GM19467 (cell line): ENCODE data around the gene C16orf78.
"Not testable (repeated sequence)": the region's sequence is repeated elsewhere in the genome, so short reads cannot be mapped to it uniquely, and the experiment has no call there.

ENCODE experiments used
- ATAC-seq: cut with Tn5 transposase; IDR thresholded peaks from one replicate; pipeline ENCODE4 v1.9.1; 2021; ENCODE audit warnings: mild to moderate bottlenecking, moderate library complexity; ENCODE audit not compliant: unreplicated experiment

Gene C16orf78

GRCh38 chr16:49349446-49350168, 24.0 kb upstream of the C16orf78 start:
- no peak for ATAC-seq

- ATAC-seq, result no peak
These were observed 23.1 kb upstream of the C16orf78 start for GRCh38 chr16:49350265-49351095.

- ATAC-seq, result no peak
These were observed 22.5 kb upstream of the C16orf78 start for GRCh38 chr16:49351096-49351487.

GRCh38 chr16:49352892-49353291, 20.7 kb upstream of the C16orf78 start:
- ATAC-seq, result no peak

- no peak for ATAC-seq
These were observed 19.9 kb upstream of the C16orf78 start for GRCh38 chr16:49353680-49354079.

GRCh38 chr16:49354101-49354500, 19.5 kb upstream of the C16orf78 start:
- no peak for ATAC-seq

- no peak for ATAC-seq
These were observed 18.6 kb upstream of the C16orf78 start for GRCh38 chr16:49354991-49355390.

GRCh38 chr16:49355933-49356665, 17.5 kb upstream of the C16orf78 start:
- no peak for ATAC-seq

- ATAC-seq, result no peak
These were observed 16.7 kb upstream of the C16orf78 start for GRCh38 chr16:49356728-49357488.

- no peak for ATAC-seq
These were observed 14.0 kb upstream of the C16orf78 start for GRCh38 chr16:49359591-49359990.

GRCh38 chr16:49361731-49362130, 11.9 kb upstream of the C16orf78 start:
- ATAC-seq, result not testable (repeated sequence)

GRCh38 chr16:49362230-49362629, 11.4 kb upstream of the C16orf78 start:
- no peak for ATAC-seq

- ATAC-seq, result peak; percentile 79
These were observed 7.7 kb upstream of the C16orf78 start for GRCh38 chr16:49365711-49366509.

- peak; percentile 47 for ATAC-seq
These were observed 6.9 kb upstream of the C16orf78 start for GRCh38 chr16:49366669-49367068.

- no peak for ATAC-seq
These were observed 3.7 kb upstream of the C16orf78 start for GRCh38 chr16:49369651-49370611.

GRCh38 chr16:49376206-49376605, 2.6 kb downstream of the C16orf78 start:
- ATAC-seq, result no peak

- ATAC-seq, result no peak
These were observed 3.7 kb downstream of the C16orf78 start for GRCh38 chr16:49377196-49377755.

- no peak for ATAC-seq
These were observed 4.6 kb downstream of the C16orf78 start for GRCh38 chr16:49378238-49378637.
